Measurements from ENCODE around the gene EEA1.

The EEA1 gene

GRCh38 chr12:92886131-92886530 lies 43.0 kb downstream of the EEA1 start:
- no peak for DNase-seq (ENCODE audit: low read depth in 2 of 2)

GRCh38 chr12:92879698-92880322 lies 49.3 kb downstream of the EEA1 start:
- no peak for DNase-seq (ENCODE audit: low read depth in 2 of 2)

- DNase-seq (ENCODE audit: low read depth in 2 of 2) = no peak
Measured at GRCh38 chr12:92877904-92878303, 51.2 kb downstream of the EEA1 start.

GRCh38 chr12:92876496-92876895 lies 52.6 kb downstream of the EEA1 start:
- DNase-seq (ENCODE audit: low read depth in 2 of 2) = no peak

GRCh38 chr12:92871116-92871515 lies 58.0 kb downstream of the EEA1 start:
- no peak for DNase-seq (ENCODE audit: low read depth in 2 of 2)

- DNase-seq (ENCODE audit: low read depth in 2 of 2) = no peak
Measured at GRCh38 chr12:92866418-92866817, 62.7 kb downstream of the EEA1 start.

- no peak for DNase-seq (ENCODE audit: low read depth in 2 of 2)
Measured at GRCh38 chr12:92863251-92863650, 65.8 kb downstream of the EEA1 start.

- DNase-seq (ENCODE audit: low read depth in 2 of 2) = no peak
Measured at GRCh38 chr12:92861381-92861780, 67.7 kb downstream of the EEA1 start.

- DNase-seq (ENCODE audit: low read depth in 2 of 2) = no peak
Measured at GRCh38 chr12:92860521-92860920, 68.6 kb downstream of the EEA1 start.

- DNase-seq (ENCODE audit: low read depth in 2 of 2) = no peak
Measured at GRCh38 chr12:92859650-92860386, 69.3 kb downstream of the EEA1 start.

GRCh38 chr12:92857818-92858217 lies 71.3 kb downstream of the EEA1 start:
- DNase-seq (ENCODE audit: low read depth in 2 of 2) = no peak

- no peak for DNase-seq (ENCODE audit: low read depth in 2 of 2)
Measured at GRCh38 chr12:92854344-92854743, 74.8 kb downstream of the EEA1 start.

GRCh38 chr12:92848740-92849139 lies 80.4 kb downstream of the EEA1 start:
- DNase-seq (ENCODE audit: low read depth in 2 of 2) = no peak

GRCh38 chr12:92847368-92847767 lies 81.7 kb downstream of the EEA1 start:
- DNase-seq (ENCODE audit: low read depth in 2 of 2) = no peak

- DNase-seq (ENCODE audit: low read depth in 2 of 2) = no peak
Measured at GRCh38 chr12:92845329-92845728, 83.8 kb downstream of the EEA1 start.

- no peak for DNase-seq (ENCODE audit: low read depth in 2 of 2)
Measured at GRCh38 chr12:92844151-92844763, 84.8 kb downstream of the EEA1 start.

- DNase-seq (ENCODE audit: low read depth in 2 of 2) = no peak
Measured at GRCh38 chr12:92829686-92830282, 99.3 kb downstream of the EEA1 start.

- DNase-seq (ENCODE audit: low read depth in 2 of 2) = no peak
Measured at GRCh38 chr12:92828565-92828964, 100.5 kb downstream of the EEA1 start.

GRCh38 chr12:92827836-92828431 lies 101.2 kb downstream of the EEA1 start:
- DNase-seq (ENCODE audit: low read depth in 2 of 2) = no peak

- DNase-seq (ENCODE audit: low read depth in 2 of 2) = no peak
Measured at GRCh38 chr12:92821142-92821541, 108.0 kb downstream of the EEA1 start.

GRCh38 chr12:92814584-92814983 lies 114.5 kb downstream of the EEA1 start:
- no peak for DNase-seq (ENCODE audit: low read depth in 2 of 2)

- DNase-seq (ENCODE audit: low read depth in 2 of 2) = no peak
Measured at GRCh38 chr12:92810370-92810769, 118.7 kb downstream of the EEA1 start.
